Measurements from ENCODE around the gene GFOD1.
A peak's percentile ranks its signal among the peaks of the same experiment; 100 is the strongest.
"Not testable (repeated sequence)": the region's sequence is repeated elsewhere in the genome, so short reads cannot be mapped to it uniquely, and the experiment has no call there.

GFOD1 gene

GRCh38 chr6:13349811-13350506 lies 137.4 kb downstream of the GFOD1 start:
- no peak for DNase-seq

- no peak for DNase-seq
Observed at GRCh38 chr6:13348334-13349113, 138.9 kb downstream of the GFOD1 start.

DNA sequence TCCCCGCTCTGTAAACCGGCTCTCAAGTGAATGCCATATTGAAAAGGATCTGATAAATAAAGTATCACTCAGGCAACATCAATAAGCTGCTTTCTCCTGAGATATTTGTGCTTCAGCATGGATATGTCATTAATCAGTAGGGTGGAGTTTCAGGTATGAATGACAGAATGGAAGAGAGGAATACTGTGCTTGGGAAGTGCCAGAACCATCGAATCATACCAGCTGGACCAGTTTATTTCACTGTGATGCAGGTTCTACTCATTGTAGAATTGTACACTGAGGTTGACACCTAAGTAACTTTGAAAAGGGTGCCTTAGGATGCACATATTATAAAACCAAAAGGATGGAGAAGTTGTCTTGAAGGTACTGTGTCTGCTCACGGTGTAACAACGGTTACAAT lies 141.2 kb downstream of the GFOD1 start:
- no peak for DNase-seq

DNA sequence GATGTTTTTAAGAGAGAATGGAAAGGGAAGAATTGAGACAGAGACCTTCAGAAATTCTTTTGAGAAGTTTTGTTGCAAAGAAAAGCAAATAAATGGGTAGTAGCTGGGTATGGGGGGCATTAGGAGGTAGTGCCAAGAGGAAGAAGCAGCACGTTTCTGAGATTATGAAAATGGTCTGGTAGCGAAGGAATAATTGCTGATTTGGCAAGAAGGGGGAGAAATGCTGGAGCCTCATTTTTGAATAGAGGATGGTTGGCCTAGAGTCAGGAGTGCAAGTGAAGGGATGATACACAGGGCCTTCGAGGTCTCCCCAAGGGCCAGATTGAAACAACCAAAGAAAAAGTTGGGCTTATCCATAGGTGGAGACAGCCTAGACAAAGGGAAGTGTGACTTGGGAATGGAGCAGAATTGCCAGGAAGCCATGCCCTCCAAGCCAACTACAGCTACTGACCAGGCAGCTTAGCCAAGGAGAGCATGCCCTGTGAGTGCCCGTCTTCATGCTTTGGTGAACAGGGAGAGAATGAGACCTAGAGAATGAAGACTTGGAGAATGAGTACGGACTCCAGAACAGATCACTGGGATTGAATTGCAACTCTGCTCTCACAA lies 144.9 kb downstream of the GFOD1 start:
- DNase-seq, result no peak

GRCh38 chr6:13339863-13340630 lies 147.4 kb downstream of the GFOD1 start:
- no peak for DNase-seq

GRCh38 chr6:13338038-13338437 lies 149.4 kb downstream of the GFOD1 start:
- DNase-seq, result no peak

DNA sequence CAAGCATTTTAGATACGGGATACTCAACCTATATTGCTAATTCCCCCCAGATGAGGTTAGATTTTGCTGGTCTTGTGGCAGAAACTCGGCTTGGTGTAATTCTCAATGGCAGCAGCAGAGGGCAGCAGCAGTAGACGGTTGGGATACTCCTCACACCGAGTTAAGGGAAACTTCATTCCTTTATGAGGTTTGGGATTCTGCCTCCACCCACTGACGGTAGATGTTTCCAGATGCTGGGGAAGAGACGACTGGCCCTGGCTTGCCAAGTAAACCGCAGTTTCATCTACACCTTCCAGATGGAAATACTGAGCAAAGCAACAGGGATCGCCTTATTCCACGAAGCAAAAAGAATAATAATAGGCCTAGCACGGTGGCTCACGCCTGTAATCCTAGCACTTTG lies 150.8 kb downstream of the GFOD1 start:
- DNase-seq, result peak; percentile 61

DNA sequence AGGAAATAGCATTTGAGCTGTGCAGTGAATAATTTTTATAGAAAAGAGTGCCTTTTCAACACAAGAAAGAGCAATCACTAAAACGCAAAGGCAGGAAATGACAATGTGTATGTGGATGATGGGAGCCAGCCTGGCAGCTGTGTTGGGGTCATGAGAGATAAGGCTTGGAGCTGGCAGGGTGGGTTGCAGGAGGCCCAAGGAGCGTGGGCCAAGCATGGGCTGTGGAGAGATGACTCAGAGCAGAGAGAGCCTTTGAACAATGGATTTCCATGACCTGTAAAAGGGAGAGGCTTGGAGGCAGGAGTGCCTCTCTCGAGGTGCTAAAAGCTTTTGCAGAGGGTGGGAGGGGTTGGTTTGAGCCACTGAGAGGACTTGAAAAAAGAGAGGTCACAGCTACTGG lies 152.4 kb downstream of the GFOD1 start:
- no peak for DNase-seq

DNA sequence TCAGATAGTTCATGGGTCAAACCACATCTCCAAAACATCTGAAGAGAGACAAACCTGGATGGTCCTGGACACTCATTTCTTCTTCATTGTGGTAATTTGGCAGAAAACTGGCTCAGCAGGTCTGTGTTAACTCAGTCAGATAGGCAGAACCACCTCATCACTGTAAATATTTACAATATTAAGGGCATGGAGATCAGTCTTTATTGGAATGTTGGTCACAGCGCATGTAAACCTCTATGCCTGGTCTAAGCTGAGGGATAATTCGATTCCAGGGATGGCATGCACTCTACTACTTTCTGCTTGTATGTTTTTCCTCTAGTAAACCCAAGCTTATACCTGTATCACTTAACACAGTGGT lies 155.1 kb downstream of the GFOD1 start:
- DNase-seq, result no peak

DNA sequence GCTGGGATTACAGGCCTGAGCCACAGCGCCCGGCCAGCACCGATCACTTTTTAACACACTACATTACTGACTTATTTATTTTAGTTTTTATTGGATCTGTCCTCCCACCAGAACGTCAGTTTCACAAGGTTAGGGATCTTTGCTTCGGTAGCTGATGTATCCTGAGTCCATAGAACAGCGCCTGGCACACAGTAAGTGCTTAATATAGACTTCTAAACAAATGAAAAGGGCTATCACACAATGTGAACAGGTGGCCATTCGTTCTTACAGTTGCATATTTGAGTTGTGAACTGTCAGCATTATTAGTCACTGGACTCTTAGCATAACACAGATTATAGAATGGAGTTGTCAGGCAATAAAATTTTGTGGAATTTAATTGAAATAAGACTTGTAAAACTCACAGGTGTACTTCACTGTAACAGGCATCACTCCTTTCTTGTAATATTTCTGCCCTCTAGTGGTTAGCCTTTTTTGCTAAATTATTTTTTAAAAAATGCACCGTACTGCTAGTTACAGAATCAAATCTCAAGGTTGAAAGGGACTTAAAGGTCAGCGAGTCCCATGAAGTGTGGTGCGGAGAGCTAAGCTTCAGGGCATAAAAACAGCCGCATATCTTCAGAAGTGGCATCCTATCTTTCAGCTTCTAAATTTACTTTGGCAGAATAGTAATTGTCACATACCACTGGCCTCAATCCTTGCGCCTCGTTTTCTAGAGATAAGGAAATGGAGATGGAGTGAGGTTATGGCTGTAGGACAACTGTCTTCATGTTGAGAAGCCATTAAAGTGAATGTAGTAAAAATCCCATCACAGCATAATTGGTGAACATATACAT lies 155.7 kb downstream of the GFOD1 start:
- peak; percentile 8 for DNase-seq

- DNase-seq, result no peak
Observed at GRCh38 chr6:13328875-13329183, 158.6 kb downstream of the GFOD1 start.

DNA sequence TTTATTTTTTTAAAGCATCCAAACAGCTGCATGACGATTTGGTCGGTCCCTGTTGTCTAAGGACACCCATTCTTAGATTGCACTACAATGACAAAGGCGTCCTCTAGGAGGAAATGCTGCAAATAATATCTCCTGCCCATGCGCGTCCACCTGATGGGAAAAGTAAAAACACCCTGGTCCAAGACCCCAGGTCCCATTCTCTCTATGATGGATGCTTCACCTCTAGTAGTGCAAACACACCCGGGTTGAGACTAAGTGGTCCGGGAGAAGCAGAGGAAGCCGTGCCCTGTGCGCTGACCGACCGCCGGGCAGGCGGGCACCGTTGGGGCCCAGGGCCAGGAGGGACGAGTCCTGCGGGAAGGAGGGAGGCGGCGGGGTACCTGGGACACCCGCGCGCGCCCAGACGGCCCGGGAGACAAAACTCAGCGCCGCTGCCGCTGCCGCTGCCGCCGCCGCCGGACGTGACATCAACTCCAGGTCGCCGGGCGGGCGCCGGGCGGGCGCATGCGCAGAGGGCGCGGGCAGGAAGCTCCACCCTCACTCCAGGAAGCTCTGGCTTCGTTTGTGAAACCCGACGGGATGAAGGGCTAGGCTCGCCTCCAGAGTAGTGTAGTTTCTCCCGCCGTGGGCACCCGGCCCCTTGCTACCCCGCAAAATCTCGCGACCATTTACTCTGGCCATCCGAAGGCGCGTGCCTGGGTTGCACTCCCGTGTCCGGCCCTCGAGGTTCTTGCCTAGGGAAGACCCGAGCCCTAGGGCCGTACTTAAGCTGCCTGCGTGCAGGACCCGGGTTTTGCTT lies 159.1 kb downstream of the GFOD1 start, which contains the start of gene TBC1D7:
Gene TBC1D7, minus strand, starts transcription at position 462 of the 799 bp plus-strand sequence. CDS start 1,639 bp downstream, outside the sequence.
- peak; percentile 85 for DNase-seq

GRCh38 chr6:13327691-13328075 lies 159.7 kb downstream of the GFOD1 start:
- DNase-seq, result no peak

DNA sequence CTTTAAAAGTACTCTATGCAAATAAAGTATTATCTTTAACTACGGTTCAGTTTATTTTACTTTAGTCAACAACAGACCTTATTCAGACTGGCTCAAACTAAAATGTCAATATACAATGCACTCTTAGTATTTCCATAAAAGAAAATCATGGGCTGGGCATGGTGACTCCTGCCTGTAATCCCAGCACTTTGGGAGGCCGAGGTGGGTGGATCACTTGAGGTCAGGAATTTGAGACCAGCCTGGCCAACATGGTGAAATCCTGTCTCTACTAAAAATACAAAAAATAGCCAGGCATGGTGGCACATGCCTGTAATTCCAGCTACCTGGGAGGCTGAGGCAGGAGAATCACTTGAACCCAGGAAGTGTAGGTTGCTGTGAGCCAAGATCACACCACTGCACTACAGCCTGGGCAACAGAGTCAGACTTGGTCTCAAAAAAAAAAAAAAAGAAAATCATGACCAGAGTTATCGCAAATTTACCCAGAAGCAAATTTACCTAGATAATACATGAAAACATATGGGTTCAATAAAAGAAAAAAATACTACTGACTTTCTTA lies 161.3 kb downstream of the GFOD1 start:
- not testable (repeated sequence) for DNase-seq

GRCh38 chr6:13319891-13320564 lies 167.4 kb downstream of the GFOD1 start:
- no peak for DNase-seq

GRCh38 chr6:13318821-13319220 lies 168.6 kb downstream of the GFOD1 start:
- no peak for DNase-seq

DNA sequence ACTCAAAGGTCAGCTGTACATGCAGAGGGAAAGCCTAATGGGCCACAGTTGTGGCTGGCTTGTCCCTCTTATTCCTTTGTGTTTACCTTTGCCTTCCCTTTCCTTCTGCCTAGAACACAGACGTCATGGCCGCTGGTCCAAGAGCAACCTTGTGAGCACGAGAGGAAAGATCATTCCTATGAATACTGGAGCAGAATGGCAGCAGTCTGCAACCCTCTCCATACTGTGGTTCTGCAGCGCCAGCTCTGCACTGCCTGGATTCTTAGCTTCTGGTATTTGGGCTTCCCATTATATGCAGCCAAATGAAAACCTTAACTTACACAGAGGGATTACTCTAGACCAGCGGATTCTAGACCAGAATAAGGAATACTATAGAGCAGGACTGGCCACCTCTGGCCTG lies 171.5 kb downstream of the GFOD1 start:
- no peak for DNase-seq

GRCh38 chr6:13314806-13315205 lies 172.6 kb downstream of the GFOD1 start:
- no peak for DNase-seq

DNA sequence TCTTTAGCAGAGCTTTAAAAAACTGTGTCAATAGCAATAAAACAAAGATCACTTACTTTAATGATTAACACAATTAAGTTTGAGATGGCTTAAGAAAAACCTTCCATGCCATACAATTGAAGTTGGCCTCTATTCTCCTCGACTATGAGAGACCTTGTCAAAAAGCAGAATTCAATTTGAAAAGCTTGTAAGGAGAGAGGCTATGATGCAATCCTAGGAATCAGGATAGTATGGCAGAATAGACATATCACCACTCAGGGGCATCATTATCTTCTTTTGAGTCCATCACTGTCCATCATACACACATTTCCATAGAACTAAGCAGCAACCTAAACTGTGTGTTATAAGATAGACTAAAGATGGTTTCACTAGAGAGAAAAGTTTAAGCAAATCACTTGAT lies 176.2 kb downstream of the GFOD1 start:
- DNase-seq, result no peak

DNA sequence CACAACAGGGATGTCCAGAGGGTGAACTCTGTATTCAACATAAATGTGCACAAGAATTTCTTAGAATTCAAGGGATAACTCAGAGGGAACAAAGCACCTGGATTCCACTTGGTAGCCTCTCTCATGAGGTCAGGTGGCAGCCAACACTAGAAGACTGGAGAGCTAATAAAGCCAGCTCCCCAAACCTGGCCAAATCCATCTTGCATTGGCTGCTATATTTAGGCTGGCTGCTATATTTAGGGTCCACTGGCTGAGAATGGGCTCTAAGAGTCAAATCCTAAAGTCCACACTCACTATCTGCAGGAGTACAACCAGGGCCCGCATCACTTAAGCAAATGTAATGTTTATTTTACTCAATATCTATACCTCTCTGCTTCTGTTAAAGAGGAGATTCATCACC lies 179.1 kb downstream of the GFOD1 start:
- no peak for DNase-seq
